Ascending aorta (tissue), 2 donors: ENCODE measurements around the gene PALB2. TPM values are rescaled to one million over a fixed set of nuclear protein-coding genes. Genes with fewer than 3 reads are reported as not detected.

Experiments
- DNase-seq, 2 donors: peaks; one replicate each; pipeline ENCODE4 v3.0.0-alpha.2; 2019; ENCODE audit warnings: low spot score in 2 of 2
- H3K27ac ChIP-seq, 2 donors: fragments of 200-600 bp; sonication (generic); one replicate each; pipeline ENCODE4 v1.5.1; 2016 to 2017; ENCODE audit warnings: mild to moderate bottlenecking in 1 of 2
- H3K27me3 ChIP-seq: fragments of 200-600 bp; sonication (generic); one replicate; pipeline ENCODE4 v1.5.1; 2017
- H3K36me3 ChIP-seq, 2 donors: fragments of 200-600 bp; sonication (generic); one replicate each; pipeline ENCODE4 v1.5.1; 2016
- H3K4me1 ChIP-seq, 2 donors: fragments of 200-600 bp; sonication (generic); one replicate each; pipeline ENCODE4 v1.5.1; 2016 to 2017; ENCODE audit warnings: mild to moderate bottlenecking in 1 of 2
- H3K4me3 ChIP-seq, 2 donors: fragments of 200-600 bp; sonication (generic); one replicate each; pipeline ENCODE4 v1.5.1; 2016 to 2017; ENCODE audit warnings: mild to moderate bottlenecking in 1 of 2
- H3K9me3 ChIP-seq, 2 donors: fragments of 200-600 bp; sonication (generic); one replicate each; pipeline ENCODE4 v1.5.1; 2016
- intact Hi-C: fragments of 100-400 bp; cut with DNase I; formaldehyde crosslinking; loops from one replicate; pipeline ENCODE4 v1.15.1; 2023
- total RNA-seq: library from RNA; depleted of rRNA; stranded (reverse); fragments of >200 nt; gene quantifications from one replicate; pipeline ENCODE4 v1.1.0, GENCODE V29; 2016
- TF ChIP-seq, protein P1 (sequence below), 3 experiments: fragments of 200-600 bp in 2 of 3; fragments of 450-650 bp in 1 of 3; sonication (generic) in 2 of 3; IDR thresholded peaks; one replicate each; pipeline ENCODE4 v1.5.1; 2016 to 2019; ENCODE audit warnings: antibody characterized with exemption in 3 of 3, mild to moderate bottlenecking in 1 of 3, moderate library complexity in 1 of 3

The PALB2 gene
- total RNA-seq, 1 donor from 2014 or later = 2.1 TPM

DNA sequence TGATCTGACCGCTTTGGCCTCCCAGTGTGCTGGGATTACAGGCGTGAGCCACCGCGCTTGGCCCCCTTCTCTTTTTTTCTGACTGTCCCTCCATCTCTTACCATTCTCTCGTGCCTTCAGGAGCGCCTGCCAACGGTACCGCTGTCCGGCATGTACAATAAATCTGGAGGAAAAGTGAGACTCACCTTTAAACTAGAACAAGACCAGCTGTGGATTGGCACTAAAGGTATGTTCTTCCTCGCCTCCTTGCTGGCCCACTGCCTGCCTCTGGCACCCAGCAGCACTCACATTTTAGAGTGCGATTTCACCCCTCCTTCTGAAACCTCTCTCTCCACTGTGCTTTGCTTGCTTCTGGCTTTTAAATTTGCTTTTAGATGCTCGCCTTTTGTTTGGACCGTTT is 78.6 kb downstream of the PALB2 start:
- no peak overlapping the region for H3K27ac ChIP-seq
- H3K4me3 ChIP-seq = no peak overlapping the region
- no peak for DNase-seq
- no peaks in the 10 kb centered on the region for H3K9me3 ChIP-seq
- TF ChIP-seq, protein P1, sequence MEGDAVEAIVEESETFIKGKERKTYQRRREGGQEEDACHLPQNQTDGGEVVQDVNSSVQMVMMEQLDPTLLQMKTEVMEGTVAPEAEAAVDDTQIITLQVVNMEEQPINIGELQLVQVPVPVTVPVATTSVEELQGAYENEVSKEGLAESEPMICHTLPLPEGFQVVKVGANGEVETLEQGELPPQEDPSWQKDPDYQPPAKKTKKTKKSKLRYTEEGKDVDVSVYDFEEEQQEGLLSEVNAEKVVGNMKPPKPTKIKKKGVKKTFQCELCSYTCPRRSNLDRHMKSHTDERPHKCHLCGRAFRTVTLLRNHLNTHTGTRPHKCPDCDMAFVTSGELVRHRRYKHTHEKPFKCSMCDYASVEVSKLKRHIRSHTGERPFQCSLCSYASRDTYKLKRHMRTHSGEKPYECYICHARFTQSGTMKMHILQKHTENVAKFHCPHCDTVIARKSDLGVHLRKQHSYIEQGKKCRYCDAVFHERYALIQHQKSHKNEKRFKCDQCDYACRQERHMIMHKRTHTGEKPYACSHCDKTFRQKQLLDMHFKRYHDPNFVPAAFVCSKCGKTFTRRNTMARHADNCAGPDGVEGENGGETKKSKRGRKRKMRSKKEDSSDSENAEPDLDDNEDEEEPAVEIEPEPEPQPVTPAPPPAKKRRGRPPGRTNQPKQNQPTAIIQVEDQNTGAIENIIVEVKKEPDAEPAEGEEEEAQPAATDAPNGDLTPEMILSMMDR (IDR thresholded peaks at IDR 0.05) = no peak
- intact Hi-C loops = no loop called here
- peaks cover 71 to 82% of the 10 kb centered on the region in 2 donors for H3K36me3 ChIP-seq
- peaks cover 4 to 12% of the 10 kb centered on the region in 2 donors for H3K4me1 ChIP-seq
- no peaks in the 10 kb centered on the region for H3K27me3 ChIP-seq

DNA sequence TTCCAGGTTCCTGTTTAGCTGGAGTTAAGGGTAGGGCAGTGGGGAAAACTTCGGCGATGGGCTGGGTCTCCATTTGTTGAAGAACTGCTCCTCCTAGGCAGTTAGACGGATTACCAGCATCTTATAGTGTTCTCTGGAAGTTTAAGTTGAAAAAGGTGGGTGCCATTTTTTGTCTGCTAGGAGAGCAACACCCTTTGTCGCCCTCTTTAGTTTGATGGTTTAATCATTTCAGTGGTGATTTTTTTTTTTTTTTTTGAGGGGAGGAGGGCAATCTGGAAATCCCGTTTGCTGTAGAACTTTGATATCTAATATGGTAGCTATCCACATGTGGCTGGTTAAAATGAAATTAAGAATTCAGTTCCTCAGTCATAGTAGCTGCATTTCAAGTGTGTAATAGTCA is 79.5 kb downstream of the PALB2 start:
- H3K36me3 ChIP-seq = peaks cover 62 to 73% of the 10 kb centered on the region in 2 donors
- TF ChIP-seq, protein P1 (IDR thresholded peaks at IDR 0.05) = no peak

DNA sequence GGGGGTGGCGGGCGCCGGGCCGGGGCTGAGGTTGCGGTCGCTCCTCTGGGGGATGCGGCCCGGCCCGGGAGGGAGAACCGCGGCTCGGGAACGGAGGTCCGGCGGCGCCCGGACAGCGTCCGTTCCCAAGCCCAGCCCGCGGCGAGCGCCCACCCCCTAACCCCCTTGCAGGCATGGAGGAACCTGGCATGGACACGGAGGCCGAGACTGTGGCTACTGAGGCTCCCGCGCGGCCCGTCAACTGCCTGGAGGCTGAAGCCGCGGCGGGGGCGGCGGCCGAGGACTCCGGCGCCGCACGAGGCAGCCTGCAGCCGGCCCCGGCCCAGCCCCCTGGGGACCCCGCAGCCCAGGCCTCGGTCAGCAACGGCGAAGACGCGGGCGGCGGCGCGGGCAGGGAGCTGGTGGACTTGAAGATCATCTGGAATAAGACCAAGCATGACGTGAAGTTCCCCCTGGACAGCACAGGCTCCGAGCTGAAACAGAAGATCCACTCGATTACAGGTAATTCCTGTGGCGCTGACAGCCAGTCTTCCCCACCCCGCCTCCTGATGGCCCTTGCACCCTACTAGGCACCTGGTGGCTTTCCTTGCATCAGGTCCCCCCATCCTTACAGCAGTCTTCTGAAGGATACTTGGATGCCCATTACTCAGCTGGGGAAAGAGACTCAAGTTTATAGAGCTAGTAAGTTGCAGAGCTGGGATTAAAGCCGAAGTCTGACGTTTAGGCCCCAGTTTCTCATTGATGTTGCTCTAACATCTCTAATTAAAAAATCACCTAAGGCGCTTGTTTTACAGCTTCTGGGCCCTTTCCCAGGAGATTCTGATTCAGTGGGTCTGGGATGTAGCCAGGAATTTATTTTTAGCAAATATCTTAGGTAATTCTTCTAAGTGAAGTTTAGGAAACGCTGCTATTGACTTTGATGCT is 83.1 kb downstream of the PALB2 start:
- intact Hi-C loops = loop anchor here (1.0 to 10.0 kb wide), 7 partner anchors 38 to 1605 kb away; partner anchors contain the start of genes COG7, DCTN5, GGA2 and NDUFAB1

More for the DNA sequence above, 79.5 kb downstream of the PALB2 start:
- no peak overlapping the region for H3K4me3 ChIP-seq
- H3K27ac ChIP-seq = no peak overlapping the region
- DNase-seq = no peak
- H3K27me3 ChIP-seq = no peaks in the 10 kb centered on the region
- intact Hi-C loops = no loop called here
- H3K4me1 ChIP-seq = peaks cover 8 to 15% of the 10 kb centered on the region in 2 donors
- H3K9me3 ChIP-seq = no peaks in the 10 kb centered on the region

DNA sequence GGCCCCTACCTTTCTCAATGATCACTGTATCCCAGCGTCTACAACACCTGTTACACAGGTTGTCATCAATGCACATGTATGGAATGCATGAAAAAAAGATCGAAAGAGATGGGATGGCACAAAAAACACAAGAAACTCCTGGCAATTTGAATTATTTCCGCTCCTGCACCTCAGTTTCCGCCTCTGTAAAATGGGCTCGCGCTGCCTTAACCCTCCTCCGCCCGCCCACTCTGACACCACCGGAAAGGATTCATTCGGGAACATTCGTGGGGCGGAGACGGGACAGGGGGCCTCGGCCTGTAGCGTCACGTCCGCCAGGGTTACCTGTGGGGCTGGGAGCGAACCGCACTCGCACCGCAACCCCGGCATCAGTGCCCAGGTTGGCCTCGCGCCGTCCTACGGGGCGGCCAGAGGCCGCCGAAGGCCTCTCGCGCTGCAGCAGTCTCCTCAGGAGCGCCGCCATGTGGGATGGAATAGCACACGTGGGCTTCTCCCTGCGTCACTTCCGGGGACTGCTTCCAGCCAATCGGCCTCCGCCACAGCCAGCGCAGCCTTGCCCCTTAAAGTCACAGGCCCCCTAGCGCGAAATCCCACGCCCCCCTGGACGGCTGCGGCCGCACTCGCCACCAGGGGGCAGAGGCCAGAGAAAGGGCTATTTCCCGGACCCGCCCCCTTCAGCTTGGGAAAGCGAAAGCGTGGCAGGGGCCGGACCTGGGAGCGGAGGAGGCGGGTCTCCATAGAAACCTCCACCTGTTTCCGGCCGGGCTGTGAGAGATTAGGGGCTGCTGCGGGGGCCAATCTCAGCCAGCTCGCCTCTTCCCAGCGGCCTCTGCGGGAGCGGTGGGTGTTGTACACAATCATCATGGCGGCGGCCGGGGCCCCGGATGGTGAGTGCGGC is 84.0 kb downstream of the PALB2 start, which contains the start of the genes EARS2 and UBFD1:
EARS2 (minus strand) TSS at position 470 of the 898 bp plus-strand sequence; CDS start at position 463, 7 bp downstream.
UBFD1 (plus strand) TSS at position 847 of the 898 bp plus-strand sequence; CDS start at position 863, 16 bp downstream.
- intact Hi-C loops = loop anchor here (1.0 to 10.0 kb wide), 7 partner anchors 39 to 1604 kb away; partner anchors contain the start of genes COG7, DCTN5, GGA2 and NDUFAB1
- H3K36me3 ChIP-seq = peaks cover 23 to 36% of the 10 kb centered on the region in 2 donors
- H3K27ac ChIP-seq = peak within 1 kb of the TSS; percentile 87 to 97
- H3K4me1 ChIP-seq = peaks cover 8 to 20% of the 10 kb centered on the region in 2 donors
- H3K4me3 ChIP-seq = peak within 1 kb of the TSS; percentile 88 to 94
- peak; percentile 95 to 99 for DNase-seq
- H3K27me3 ChIP-seq = no peaks in the 10 kb centered on the region
- H3K9me3 ChIP-seq = no peaks in the 10 kb centered on the region
- TF ChIP-seq, protein P1 (IDR thresholded peaks at IDR 0.05) = peak; percentile 86 to 91 (median 88)

More for the DNA sequence above, 83.1 kb downstream of the PALB2 start:
- no peaks in the 10 kb centered on the region for H3K9me3 ChIP-seq
- peak overlapping the region; percentile 87 to 97 for H3K27ac ChIP-seq
- H3K4me1 ChIP-seq = peaks cover 8 to 20% of the 10 kb centered on the region in 2 donors
- peak overlapping the region; percentile 88 to 94 for H3K4me3 ChIP-seq
- no peaks in the 10 kb centered on the region for H3K27me3 ChIP-seq
- no peak for DNase-seq
- peaks cover 28 to 38% of the 10 kb centered on the region in 2 donors for H3K36me3 ChIP-seq
- TF ChIP-seq, protein P1 (IDR thresholded peaks at IDR 0.05) = no peak

DNA sequence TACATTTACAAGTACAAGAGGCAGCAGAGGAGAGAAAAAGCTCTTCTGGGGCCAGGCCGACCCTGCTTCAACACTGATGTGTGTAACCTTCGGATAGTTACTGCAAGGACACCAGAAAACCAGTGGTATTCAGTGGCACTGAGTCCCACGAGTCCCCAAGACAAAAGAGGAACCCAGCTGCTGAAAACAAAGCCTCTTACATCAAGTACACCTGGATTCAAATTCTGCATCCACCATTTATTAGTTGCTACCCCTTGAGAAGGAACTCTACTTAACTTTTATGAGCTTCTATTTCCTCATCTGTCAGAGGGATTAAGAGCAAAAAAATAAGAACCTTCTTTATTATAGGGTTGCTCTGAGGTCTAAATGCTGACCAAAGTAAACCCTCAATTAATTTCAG is 86.6 kb downstream of the PALB2 start:
- intact Hi-C loops = loop anchor here (10.0 kb wide), 2 partner anchors 950 to 1480 kb away; no protein-coding TSS in a partner anchor
- no peak overlapping the region for H3K4me3 ChIP-seq
- H3K36me3 ChIP-seq = peaks cover 31 to 36% of the 10 kb centered on the region in 2 donors
- no peak for DNase-seq
- H3K27me3 ChIP-seq = no peaks in the 10 kb centered on the region
- no peaks in the 10 kb centered on the region for H3K9me3 ChIP-seq
- peaks cover 8 to 18% of the 10 kb centered on the region in 2 donors for H3K4me1 ChIP-seq
- TF ChIP-seq, protein P1 (IDR thresholded peaks at IDR 0.05) = no peak
- no peak overlapping the region for H3K27ac ChIP-seq
